Stimulated activated CD4-positive, alpha-beta T cell treated with anti-CD3 and anti-CD28 coated beads, Interleukin-15, amount 100 ng/mL, for 48 hours (primary cell): ENCODE data around the gene ROPN1.
"Not testable (repeated sequence)": the region's sequence is repeated elsewhere in the genome, so short reads cannot be mapped to it uniquely, and the experiment has no call there.

Source experiments
- DNase-seq, 2 donors: peaks; one replicate each; pipeline ENCODE4 v3.0.0-alpha.2; 2020; ENCODE audit warnings: low read depth in 2 of 2

ROPN1 gene

DNA sequence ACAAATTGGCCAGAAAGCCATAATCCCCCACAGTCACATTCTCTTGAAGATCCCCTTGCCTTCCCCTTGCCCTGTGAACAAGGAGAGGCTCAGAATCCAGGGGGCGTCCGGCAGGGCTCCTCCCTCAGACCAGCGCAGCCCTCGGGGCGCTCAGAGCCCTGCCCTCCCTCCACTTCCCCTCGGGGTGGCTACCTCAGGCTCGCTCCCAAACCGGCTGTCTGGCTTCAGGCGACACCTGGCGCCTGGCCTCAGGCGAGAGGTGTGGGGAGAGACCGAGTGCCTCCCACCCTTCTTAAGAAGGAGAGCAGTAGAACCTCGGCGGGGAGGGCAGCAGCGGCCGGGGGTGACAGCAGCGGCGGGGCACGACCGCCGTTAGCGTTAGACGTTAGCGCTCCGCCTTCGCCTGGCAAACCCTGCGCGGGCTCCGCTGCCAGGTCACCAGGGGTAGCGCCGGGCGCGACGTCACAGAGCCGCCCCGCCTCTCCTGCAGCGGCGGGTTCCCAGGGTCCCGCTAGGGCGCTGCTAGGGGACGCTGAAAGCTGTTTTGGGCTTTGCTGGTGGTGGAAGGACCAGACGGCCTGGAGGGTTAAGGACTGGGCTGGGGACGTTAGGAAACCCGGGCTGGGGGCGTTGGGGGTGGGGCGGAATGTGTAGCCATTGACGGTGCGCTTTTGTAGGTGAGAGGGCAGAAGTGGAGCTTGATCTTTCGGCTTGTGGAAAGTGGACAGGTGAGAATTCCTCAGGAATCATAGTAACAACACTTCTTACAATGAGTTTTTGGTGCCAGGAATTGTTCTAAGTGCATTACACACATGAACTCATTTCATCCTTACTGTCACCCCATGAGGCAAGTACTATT lies at the start of gene ROPN1:
ROPN1 (minus strand) TSS at position 395 of the 859 bp plus-strand sequence. CDS start 11,643 bp downstream, outside the sequence.
- not testable (repeated sequence) for DNase-seq

GRCh38 chr3:124041553-124041952 lies 49.6 kb upstream of the ROPN1 start:
- no peak for DNase-seq

DNA sequence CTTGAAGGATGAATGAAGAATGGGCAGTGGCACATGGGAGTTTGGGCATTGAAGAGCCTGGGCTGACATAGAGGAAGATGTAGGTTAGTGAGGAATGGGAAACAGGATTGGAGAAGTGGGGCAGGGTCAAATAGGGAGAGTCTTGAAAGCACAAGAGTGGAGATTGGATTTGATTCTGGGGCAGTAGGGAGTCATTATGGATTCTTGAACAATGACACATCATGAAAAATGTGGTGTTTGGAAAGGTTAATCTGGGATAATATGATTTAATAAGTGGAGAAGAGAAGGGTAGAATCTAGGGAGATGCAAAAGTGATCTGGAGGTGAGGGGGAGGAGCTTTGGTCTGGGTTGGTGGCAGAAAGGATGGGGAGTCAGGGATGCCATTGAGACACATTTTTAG lies 45.4 kb upstream of the ROPN1 start:
- DNase-seq, result no peak

GRCh38 chr3:124036214-124036613 lies 44.3 kb upstream of the ROPN1 start:
- DNase-seq, result not testable (repeated sequence)

- no peak for DNase-seq
Observed at GRCh38 chr3:124035463-124036121, 43.7 kb upstream of the ROPN1 start.

DNA sequence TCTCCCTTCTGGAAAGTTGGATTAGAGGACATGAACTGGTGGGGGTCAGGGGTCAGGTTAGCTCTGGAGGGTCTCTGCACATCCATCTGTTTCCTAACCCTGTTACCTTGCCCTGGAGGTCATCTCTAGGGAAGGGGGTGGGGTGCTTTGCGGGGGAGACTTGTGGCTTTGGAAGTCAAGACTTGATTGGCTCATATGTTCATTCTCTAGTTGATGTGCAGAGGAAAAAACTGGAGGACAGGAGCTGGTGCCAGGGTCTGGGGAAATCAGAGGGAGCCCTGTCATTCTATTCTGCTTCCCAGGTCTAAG lies 42.9 kb upstream of the ROPN1 start:
- DNase-seq, result no peak

GRCh38 chr3:124034016-124034843 lies 42.3 kb upstream of the ROPN1 start:
- DNase-seq, result peak in 1 of 2 donors; percentile 13

GRCh38 chr3:124033360-124034015 lies 41.6 kb upstream of the ROPN1 start, which contains the start of gene KALRN:
KALRN (plus strand) TSS chr3:124033369.
- no peak for DNase-seq

DNA sequence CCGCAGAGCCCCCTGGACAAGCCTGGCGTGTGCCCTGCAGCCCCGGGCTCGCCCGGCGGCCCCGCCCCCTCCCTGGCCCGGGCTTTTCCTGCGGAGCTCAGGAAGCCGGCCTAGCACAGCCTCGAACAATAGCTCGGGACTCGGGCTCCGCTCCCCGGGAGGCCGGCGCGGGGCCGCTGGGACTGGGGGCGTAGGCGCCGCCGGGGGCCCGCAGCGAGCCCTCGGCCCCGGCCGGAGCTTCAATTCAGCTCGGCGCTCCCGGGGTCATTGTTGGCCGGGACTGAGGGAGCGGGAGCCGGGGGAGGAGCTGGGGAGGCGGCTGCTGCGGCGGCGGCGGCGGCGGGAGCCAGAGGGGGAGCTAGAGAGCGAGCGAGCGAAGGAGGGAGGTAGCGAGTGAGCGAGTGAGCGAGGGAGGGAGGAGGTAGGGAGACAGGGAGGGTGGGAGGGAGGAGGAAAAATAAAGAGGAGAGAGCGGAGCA lies 41.0 kb upstream of the ROPN1 start:
- peak; percentile 35 to 63 for DNase-seq

DNA sequence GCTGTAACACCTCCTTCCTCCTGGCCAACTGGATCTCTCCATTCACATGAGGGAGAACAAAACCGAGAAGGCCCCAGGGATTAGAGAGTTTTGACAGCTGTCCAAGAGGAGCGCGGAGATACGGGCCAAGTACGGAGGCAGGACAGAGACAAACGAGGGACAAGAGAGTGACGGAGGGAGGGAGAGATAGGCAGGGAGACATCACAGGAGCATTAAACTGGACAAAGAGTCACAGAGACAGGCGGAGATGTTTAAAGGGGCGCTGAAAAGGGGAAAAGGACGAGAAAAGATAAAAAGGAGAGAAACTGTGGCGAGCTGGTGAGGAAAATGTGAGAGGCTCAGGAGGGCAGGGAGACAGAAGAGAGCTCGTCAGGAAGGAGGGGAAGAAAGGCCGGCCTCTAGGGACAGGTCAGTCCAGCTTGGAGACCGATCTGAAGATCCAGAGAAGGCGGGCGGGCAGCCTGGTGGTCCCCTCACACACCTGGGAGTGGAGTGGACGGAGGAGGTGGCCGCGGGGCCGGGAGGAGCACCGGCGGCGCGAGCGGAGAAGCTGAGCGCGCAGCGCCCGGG lies 40.5 kb upstream of the ROPN1 start:
- DNase-seq, result no peak

DNA sequence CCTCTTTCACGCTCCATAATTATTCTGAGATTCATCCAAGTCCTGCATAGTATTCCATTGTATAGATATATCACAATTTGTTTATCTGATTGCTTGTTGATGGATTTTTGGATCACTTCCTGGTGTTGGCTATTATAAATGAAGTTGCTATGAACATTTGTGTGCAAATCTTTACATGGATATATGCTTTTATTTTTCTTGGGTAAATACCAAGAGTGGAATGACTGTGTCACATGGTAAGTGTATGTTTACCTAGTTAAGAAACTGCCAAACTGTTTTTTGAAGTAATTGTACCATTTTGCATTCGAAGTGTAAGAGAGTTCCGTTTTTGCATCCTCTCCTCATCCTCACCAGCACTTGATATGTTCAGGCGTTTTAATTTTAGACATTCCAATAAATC lies 34.6 kb upstream of the ROPN1 start:
- DNase-seq, result no peak

DNA sequence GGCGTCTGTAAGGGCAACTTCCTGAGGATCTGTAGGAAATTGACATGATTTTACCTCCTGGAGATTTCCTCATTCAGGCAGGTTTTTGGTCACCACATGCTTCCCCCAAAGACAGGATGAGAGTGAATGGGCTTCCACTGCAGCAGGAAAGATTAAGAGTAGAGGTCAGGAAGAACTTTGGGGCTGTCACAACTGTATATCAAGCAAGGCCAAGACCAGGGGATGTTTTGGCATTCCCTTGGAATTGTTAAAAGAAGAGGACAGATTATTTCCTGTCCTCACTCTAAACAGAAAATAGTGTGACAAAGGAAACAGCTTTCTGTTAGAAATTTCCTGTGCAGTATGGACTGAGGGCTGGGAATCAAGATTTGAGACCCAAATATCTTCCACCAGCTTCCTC lies 31.6 kb upstream of the ROPN1 start:
- not testable (repeated sequence) for DNase-seq

DNA sequence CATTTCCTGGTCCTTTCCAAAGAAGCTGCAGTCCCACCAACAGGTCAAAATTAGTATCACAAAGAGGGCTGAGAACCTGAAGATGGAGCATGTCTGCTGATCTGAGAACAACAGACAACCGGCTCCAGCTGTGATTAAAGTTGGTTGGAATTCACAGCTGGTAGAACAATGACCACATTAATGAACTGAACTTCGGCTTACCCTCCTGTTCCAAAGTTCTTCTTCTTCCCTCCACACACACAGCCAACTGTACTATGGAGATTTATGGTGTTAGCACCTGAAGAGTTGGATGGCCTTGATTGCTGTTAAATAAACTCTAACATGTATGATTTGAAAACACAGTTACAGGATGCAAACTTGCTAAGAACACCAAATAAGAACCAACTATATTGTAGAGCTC lies 27.4 kb upstream of the ROPN1 start:
- no peak for DNase-seq

GRCh38 chr3:124017502-124017901 lies 25.6 kb upstream of the ROPN1 start:
- DNase-seq, result not testable (repeated sequence)

DNA sequence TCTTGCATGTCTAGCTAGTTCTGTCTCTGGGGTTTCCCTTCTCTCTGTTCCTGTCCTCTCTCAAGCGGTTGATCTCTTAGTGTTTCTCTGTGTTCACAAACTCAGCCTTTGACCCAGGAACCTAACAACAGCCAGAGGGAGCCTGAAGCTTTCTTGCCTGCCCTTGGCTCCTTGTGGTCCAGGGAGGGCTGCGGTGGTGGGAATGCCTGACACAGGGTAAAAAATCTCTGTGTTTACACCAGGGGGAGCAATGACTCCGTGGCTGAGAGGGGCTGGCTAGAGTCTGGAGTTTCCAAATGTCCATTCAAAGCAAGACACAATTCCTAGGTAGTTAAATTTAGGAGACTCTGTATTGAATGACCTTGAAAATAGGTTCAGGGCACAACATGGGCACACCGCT lies 24.6 kb upstream of the ROPN1 start:
- not testable (repeated sequence) for DNase-seq

DNA sequence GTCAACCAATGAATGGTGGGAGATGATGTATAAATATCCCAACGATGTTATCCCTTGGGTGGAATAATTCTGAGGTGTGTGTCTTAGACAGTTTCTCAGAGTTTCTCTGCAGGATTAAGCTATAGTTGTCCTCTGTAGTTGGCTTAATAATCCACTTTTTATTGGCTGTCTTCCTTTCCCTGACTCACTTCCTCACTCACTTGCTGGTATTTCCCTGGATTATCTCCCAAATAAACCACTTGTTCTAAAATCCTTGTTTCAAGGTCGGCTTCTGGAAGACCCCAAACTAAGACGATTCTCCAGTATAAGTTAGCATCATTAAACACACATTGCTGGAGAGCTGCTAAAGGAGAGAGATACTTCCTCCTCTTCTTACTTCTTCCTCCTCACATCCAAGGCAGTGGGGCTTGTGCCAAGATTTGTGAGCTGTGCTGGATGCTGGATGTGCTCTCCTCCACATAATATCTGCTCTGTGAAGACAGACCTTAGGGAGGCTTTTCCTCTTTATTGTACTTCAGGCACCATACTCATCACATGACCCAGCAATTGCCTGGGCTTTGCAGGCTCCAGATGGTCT lies 22.5 kb upstream of the ROPN1 start:
- DNase-seq, result no peak

DNA sequence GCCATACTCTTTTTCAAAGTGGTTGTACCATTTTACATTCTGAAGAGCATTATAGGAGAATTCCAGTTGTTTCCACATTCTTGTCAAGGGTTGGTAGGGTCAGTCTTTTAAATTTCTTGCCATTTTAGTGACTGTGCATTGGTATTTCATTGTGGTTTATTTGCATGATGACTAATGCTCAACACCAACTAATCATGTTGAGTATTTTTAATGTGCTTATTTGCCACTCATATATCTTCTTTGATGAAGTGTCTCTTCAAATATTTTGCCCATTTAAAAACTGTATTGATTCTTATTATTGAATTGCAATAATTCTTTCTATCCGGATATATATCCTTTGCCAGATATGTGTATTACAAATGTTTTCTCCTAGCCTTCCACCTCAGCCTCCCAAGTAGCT lies 16.4 kb upstream of the ROPN1 start:
- not testable (repeated sequence) for DNase-seq

GRCh38 chr3:124007186-124007585 lies 15.3 kb upstream of the ROPN1 start:
- DNase-seq, result no peak

DNA sequence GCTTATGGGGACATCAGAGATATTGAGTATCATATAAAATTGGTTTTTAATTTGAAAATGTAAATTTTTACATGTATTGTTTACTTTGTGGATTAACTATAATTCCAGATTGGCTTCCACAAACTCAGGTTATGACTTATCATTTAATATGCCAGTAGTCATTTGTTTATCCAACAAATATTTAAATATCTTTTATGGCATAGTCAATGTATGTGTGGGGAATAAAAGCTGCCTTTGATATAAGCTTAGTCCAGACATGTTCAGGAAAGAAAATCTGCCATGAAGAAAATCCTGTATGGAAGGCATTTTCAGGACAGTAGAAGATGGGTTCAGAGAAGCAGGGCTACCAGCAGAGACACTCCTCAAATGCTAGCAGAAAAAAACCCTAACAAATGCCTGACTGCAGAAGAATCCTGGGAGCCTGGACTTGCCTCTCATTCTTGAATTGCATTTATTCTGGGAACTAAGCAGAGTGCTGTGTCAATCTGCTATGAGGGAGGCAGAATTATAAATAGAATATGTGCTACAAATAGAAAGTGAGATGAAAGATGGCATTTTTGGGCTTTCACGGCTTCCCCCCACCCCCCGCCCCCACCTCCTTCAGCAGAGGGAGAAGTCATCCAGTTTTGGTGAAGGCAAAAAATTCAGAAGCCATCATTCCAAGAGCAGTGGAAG lies 10.6 kb upstream of the ROPN1 start:
- not testable (repeated sequence) for DNase-seq

DNA sequence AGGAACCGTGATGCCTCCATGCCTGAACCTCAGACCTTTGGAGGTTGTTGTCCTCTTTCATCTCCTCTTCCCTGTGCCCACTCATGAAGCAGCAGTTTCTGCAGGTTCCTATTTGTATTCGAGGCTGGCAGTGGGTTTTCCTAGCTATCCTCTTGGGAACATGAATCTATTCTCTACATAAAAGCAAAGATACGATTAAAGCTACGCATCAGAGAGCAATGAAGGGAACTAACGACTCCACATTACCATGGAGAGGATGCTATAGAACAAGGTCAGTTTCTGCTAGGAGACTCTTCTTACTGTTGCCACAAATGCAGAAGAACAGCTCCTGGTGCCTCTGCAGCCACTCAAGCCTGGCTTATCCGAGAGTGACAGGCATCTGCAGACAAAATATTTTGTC lies 9.4 kb upstream of the ROPN1 start:
- DNase-seq, result not testable (repeated sequence)
